ENCODE data around the gene MACROD2. TPM values are rescaled to one million over a fixed set of nuclear protein-coding genes. Genes with fewer than 3 reads are reported as not detected.

Gene MACROD2
- polyA plus RNA-seq, 1 donor from 2014 or later = 23.2 TPM

DNA sequence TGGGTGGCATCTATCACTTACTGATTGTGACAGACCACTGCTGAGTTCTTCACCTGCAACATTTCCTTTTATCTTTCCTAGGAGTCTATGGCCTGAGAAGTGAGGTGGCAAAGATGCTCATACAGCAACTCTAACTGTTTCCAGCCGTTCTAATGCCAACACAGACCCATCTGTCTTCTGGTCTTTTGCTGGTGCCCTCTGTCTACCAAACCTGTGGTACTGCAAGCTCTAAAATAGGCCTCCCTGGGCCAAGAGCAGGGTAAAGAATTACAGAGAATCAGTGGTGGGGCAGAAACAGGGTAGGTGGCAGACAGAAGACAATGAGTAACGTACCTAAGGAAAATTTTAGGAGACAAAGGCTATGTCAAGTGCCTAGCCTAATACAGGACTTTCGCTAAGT, 953.1 kb downstream of the MACROD2 start:
- H2AFZ ChIP-seq (ENCODE audit: low read depth, low read length) = no peak overlapping the region
- no peaks in the 10 kb centered on the region for H3F3A ChIP-seq (ENCODE audit: insufficient read depth, low read length, poor library complexity, severe bottlenecking)
- H3K9me3 ChIP-seq (ENCODE audit: low read length) = no peaks in the 10 kb centered on the region
- no peaks in the 10 kb centered on the region for H4K20me1 ChIP-seq (ENCODE audit: insufficient read depth)
- H3K9ac ChIP-seq (ENCODE audit: low read length) = no peak overlapping the region
- H3K4me2 ChIP-seq (ENCODE audit: low read length) = no peak overlapping the region
- TF ChIP-seq TAF1 (IDR thresholded peaks at IDR 0.05; ENCODE audit: low read depth) (no peak), SMC3 (conservative IDR thresholded peaks at IDR 0.05; ENCODE audit: poor library complexity) (no peak), EZH2 (IDR thresholded peaks at IDR 0.05; ENCODE audit: borderline replicate concordance, insufficient read depth, low read length, poor library complexity, severe bottlenecking) (no peak), RAD21 (conservative IDR thresholded peaks at IDR 0.05) (no peak), MXI1 (conservative IDR thresholded peaks at IDR 0.05; ENCODE audit: poor library complexity, severe bottlenecking) (no peak), POLR2AphosphoS5 (IDR thresholded peaks at IDR 0.05) (no peak), EP300 (conservative IDR thresholded peaks at IDR 0.05; ENCODE audit: poor library complexity, severe bottlenecking) (no peak)
- TF ChIP-seq, protein P1, sequence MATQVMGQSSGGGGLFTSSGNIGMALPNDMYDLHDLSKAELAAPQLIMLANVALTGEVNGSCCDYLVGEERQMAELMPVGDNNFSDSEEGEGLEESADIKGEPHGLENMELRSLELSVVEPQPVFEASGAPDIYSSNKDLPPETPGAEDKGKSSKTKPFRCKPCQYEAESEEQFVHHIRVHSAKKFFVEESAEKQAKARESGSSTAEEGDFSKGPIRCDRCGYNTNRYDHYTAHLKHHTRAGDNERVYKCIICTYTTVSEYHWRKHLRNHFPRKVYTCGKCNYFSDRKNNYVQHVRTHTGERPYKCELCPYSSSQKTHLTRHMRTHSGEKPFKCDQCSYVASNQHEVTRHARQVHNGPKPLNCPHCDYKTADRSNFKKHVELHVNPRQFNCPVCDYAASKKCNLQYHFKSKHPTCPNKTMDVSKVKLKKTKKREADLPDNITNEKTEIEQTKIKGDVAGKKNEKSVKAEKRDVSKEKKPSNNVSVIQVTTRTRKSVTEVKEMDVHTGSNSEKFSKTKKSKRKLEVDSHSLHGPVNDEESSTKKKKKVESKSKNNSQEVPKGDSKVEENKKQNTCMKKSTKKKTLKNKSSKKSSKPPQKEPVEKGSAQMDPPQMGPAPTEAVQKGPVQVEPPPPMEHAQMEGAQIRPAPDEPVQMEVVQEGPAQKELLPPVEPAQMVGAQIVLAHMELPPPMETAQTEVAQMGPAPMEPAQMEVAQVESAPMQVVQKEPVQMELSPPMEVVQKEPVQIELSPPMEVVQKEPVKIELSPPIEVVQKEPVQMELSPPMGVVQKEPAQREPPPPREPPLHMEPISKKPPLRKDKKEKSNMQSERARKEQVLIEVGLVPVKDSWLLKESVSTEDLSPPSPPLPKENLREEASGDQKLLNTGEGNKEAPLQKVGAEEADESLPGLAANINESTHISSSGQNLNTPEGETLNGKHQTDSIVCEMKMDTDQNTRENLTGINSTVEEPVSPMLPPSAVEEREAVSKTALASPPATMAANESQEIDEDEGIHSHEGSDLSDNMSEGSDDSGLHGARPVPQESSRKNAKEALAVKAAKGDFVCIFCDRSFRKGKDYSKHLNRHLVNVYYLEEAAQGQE (IDR thresholded peaks at IDR 0.05; ENCODE audit: borderline replicate concordance) = no peak
- TF ChIP-seq, protein P2, sequence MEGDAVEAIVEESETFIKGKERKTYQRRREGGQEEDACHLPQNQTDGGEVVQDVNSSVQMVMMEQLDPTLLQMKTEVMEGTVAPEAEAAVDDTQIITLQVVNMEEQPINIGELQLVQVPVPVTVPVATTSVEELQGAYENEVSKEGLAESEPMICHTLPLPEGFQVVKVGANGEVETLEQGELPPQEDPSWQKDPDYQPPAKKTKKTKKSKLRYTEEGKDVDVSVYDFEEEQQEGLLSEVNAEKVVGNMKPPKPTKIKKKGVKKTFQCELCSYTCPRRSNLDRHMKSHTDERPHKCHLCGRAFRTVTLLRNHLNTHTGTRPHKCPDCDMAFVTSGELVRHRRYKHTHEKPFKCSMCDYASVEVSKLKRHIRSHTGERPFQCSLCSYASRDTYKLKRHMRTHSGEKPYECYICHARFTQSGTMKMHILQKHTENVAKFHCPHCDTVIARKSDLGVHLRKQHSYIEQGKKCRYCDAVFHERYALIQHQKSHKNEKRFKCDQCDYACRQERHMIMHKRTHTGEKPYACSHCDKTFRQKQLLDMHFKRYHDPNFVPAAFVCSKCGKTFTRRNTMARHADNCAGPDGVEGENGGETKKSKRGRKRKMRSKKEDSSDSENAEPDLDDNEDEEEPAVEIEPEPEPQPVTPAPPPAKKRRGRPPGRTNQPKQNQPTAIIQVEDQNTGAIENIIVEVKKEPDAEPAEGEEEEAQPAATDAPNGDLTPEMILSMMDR (IDR thresholded peaks at IDR 0.05; ENCODE audit: poor library complexity, severe bottlenecking) = no peak
- no peaks in the 10 kb centered on the region for H3K79me2 ChIP-seq (replicated peaks; ENCODE audit: insufficient read depth, low read length)
- no peaks in the 10 kb centered on the region for H3K27me3 ChIP-seq (ENCODE audit: insufficient read depth, low read depth, low read length)
- no peak overlapping the region for H3K27ac ChIP-seq (ENCODE audit: low read length)
- no peaks in the 10 kb centered on the region for H3K9me2 ChIP-seq (ENCODE audit: insufficient read depth, low read length)
- H3K36me3 ChIP-seq (ENCODE audit: insufficient read depth, low read length) = no peaks in the 10 kb centered on the region
- no peak overlapping the region for H3K4me3 ChIP-seq (ENCODE audit: low read length)

DNA sequence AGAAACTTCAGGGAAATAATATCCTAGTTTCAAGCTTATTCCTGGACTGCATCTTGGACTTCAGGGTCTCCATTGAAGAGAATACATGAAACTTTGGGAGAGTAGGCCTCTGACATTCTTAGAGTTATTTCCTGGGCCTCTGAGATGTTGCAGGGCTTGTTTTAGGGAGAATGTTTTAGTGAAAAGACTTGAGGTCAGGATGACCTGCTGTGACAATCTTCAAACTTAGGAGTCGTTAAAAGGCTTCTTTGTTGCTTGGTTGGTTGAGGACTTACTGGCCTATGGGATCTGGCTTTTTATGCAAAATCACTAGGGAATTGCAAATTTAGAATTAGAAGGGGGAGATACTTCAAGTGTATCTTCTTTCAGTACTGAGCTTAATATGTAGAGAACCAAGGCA, 955.3 kb downstream of the MACROD2 start:
- no peaks in the 10 kb centered on the region for H3K79me2 ChIP-seq (replicated peaks; ENCODE audit: insufficient read depth, low read length)
- no peak overlapping the region for H2AFZ ChIP-seq (ENCODE audit: low read depth, low read length)
- H3K27ac ChIP-seq (ENCODE audit: low read length) = no peak overlapping the region
- H3K9me2 ChIP-seq (ENCODE audit: insufficient read depth, low read length) = no peaks in the 10 kb centered on the region
- H3K9me3 ChIP-seq (ENCODE audit: low read length) = no peaks in the 10 kb centered on the region
- H3K9ac ChIP-seq (ENCODE audit: low read length) = no peak overlapping the region
- no peaks in the 10 kb centered on the region for H3F3A ChIP-seq (ENCODE audit: insufficient read depth, low read length, poor library complexity, severe bottlenecking)
- TF ChIP-seq SMC3 (conservative IDR thresholded peaks at IDR 0.05; ENCODE audit: poor library complexity) = no peak
- TF ChIP-seq MXI1 (conservative IDR thresholded peaks at IDR 0.05; ENCODE audit: poor library complexity, severe bottlenecking) = no peak
- TF ChIP-seq, protein P2 (IDR thresholded peaks at IDR 0.05; ENCODE audit: poor library complexity, severe bottlenecking) = no peak
- no peak for TF ChIP-seq TAF1 (IDR thresholded peaks at IDR 0.05; ENCODE audit: low read depth)
- no peak for TF ChIP-seq RAD21 (conservative IDR thresholded peaks at IDR 0.05)
- no peak for TF ChIP-seq EP300 (conservative IDR thresholded peaks at IDR 0.05; ENCODE audit: poor library complexity, severe bottlenecking)
- TF ChIP-seq, protein P1 (IDR thresholded peaks at IDR 0.05; ENCODE audit: borderline replicate concordance) = no peak
- no peak for TF ChIP-seq EZH2 (IDR thresholded peaks at IDR 0.05; ENCODE audit: borderline replicate concordance, insufficient read depth, low read length, poor library complexity, severe bottlenecking)
- no peak for TF ChIP-seq POLR2AphosphoS5 (IDR thresholded peaks at IDR 0.05)
- no peaks in the 10 kb centered on the region for H3K27me3 ChIP-seq (ENCODE audit: insufficient read depth, low read depth, low read length)
- H3K4me2 ChIP-seq (ENCODE audit: low read length) = no peak overlapping the region
- H3K4me3 ChIP-seq (ENCODE audit: low read length) = no peak overlapping the region
- H4K20me1 ChIP-seq (ENCODE audit: insufficient read depth) = no peaks in the 10 kb centered on the region
- H3K36me3 ChIP-seq (ENCODE audit: insufficient read depth, low read length) = no peaks in the 10 kb centered on the region
